SU-DHL-6 (cell line): Measurements from ENCODE around the gene COL1A2.

Experiments
- H2AFZ ChIP-seq: fragments of 200-600 bp; sonication (generic); 2 replicates; pipeline ENCODE4 v1.6.1; 2014; ENCODE audit warnings: low read depth, mild to moderate bottlenecking, moderate library complexity, mixed read lengths, antibody characterized with exemption, low read length; ENCODE audit not compliant: severe bottlenecking
- H3F3A ChIP-seq: fragments of 200-600 bp; shearing (Covaris generic); 2 replicates; pipeline ENCODE4 v1.6.0; 2016; ENCODE audit warnings: antibody characterized with exemption, mild to moderate bottlenecking; ENCODE audit not compliant: insufficient read depth
- H3K27ac ChIP-seq: fragments of 200-600 bp; sonication (generic); 2 replicates; pipeline ENCODE4 v1.5.1; 2016; ENCODE audit warnings: low read depth, mild to moderate bottlenecking, low read length, moderate library complexity, mixed read lengths
- H3K27me3 ChIP-seq: fragments of 200-600 bp; sonication (generic), shearing (Covaris generic); 2 replicates; pipeline ENCODE4 v1.6.0; 2014; ENCODE audit warnings: mild to moderate bottlenecking, low read length
- H3K36me3 ChIP-seq: fragments of 200-600 bp; sonication (generic); 2 replicates; pipeline ENCODE4 v1.6.1; 2014; ENCODE audit warnings: mild to moderate bottlenecking, low read length, mixed read lengths
- H3K4me2 ChIP-seq: fragments of 300-600, 200-600 bp; shearing (Covaris generic), sonication (generic); 2 replicates; pipeline ENCODE4 v1.6.0; 2014; ENCODE audit warnings: low read length, low read depth, mild to moderate bottlenecking; ENCODE audit not compliant: poor library complexity, severe bottlenecking
- H3K4me3 ChIP-seq: fragments of 200-600 bp; sonication (generic); 2 replicates; pipeline ENCODE4 v1.5.1; 2014; ENCODE audit warnings: antibody characterized with exemption, low read length, mild to moderate bottlenecking, mixed read lengths; ENCODE audit not compliant: insufficient read depth, poor library complexity, severe bottlenecking
- H3K79me2 ChIP-seq: fragments of 200-600 bp; sonication (generic); 2 replicates; pipeline ENCODE4 v1.6.1; 2014; ENCODE audit warnings: mild to moderate bottlenecking, low read length, moderate library complexity; ENCODE audit not compliant: insufficient read depth
- H3K9ac ChIP-seq: fragments of 200-600 bp; sonication (generic); 2 replicates; pipeline ENCODE4 v1.7.0; 2014; ENCODE audit warnings: mild to moderate bottlenecking, low read length
- H3K9me2 ChIP-seq: fragments of 200-600 bp; sonication (generic); replicated peaks from 2 replicates; pipeline ENCODE4 v1.6.1; 2014; ENCODE audit warnings: low read length; ENCODE audit not compliant: insufficient read depth
- H3K9me3 ChIP-seq: fragments of 200-600 bp; sonication (generic); 2 replicates; pipeline ENCODE4 v1.6.1; 2014; ENCODE audit warnings: low read length, mixed read lengths; ENCODE audit not compliant: insufficient read depth
- H4K20me1 ChIP-seq: fragments of 200-600 bp; sonication (generic); 2 replicates; pipeline ENCODE4 v1.6.1; 2014; ENCODE audit warnings: low read depth, mild to moderate bottlenecking, antibody characterized with exemption, low read length, moderate library complexity, mixed read lengths
- EZH2phosphoT487 ChIP-seq: fragments of 200-600 bp; sonication (generic), shearing (Covaris generic); conservative IDR thresholded peaks from 2 replicates; pipeline ENCODE4 v1.6.1; 2018; ENCODE audit warnings: mild to moderate bottlenecking, antibody characterized with exemption, low read length, moderate library complexity, mixed read lengths
- TF ChIP-seq, protein P1 (sequence below): fragments of 200-600 bp; sonication (generic); IDR thresholded peaks from one replicate; pipeline ENCODE4 v1.5.1; 2017; ENCODE audit warnings: antibody characterized with exemption, mild to moderate bottlenecking, low read length, moderate library complexity; ENCODE audit not compliant: insufficient read depth, poor library complexity, severe bottlenecking

Gene COL1A2

DNA sequence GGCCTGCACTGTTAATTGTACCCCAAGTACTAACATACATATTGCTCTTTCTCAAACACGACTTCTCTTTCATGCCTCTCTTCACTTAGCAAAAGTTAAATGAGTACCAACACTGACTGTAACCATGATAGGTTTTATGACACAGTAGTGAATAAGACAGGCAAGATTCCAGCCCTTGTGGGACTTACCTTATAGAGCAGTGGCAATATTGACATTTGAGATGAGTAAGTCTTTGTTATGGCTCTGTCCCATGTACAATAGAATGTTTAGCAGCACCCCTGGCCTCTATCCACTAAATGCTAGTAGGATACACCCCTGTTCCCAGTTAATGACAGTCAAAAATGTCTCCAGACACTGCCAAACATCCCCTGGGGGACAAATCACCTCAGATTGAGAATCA, 11.9 kb upstream of the COL1A2 start:
- no peaks in the 10 kb centered on the region for H4K20me1 ChIP-seq
- H3K9ac ChIP-seq, result no peak overlapping the region
- H3F3A ChIP-seq, result no peaks in the 10 kb centered on the region
- no peak overlapping the region for H3K27ac ChIP-seq
- no peak overlapping the region for H3K4me3 ChIP-seq
- TF ChIP-seq, protein P1, sequence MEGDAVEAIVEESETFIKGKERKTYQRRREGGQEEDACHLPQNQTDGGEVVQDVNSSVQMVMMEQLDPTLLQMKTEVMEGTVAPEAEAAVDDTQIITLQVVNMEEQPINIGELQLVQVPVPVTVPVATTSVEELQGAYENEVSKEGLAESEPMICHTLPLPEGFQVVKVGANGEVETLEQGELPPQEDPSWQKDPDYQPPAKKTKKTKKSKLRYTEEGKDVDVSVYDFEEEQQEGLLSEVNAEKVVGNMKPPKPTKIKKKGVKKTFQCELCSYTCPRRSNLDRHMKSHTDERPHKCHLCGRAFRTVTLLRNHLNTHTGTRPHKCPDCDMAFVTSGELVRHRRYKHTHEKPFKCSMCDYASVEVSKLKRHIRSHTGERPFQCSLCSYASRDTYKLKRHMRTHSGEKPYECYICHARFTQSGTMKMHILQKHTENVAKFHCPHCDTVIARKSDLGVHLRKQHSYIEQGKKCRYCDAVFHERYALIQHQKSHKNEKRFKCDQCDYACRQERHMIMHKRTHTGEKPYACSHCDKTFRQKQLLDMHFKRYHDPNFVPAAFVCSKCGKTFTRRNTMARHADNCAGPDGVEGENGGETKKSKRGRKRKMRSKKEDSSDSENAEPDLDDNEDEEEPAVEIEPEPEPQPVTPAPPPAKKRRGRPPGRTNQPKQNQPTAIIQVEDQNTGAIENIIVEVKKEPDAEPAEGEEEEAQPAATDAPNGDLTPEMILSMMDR, result no peak
- TF ChIP-seq EZH2phosphoT487, result no peak
- no peaks in the 10 kb centered on the region for H3K9me3 ChIP-seq
- H3K4me2 ChIP-seq, result no peak overlapping the region
- H2AFZ ChIP-seq, result no peak overlapping the region
- H3K27me3 ChIP-seq, result no peaks in the 10 kb centered on the region
- H3K9me2 ChIP-seq, result no peaks in the 10 kb centered on the region
- H3K79me2 ChIP-seq, result no peaks in the 10 kb centered on the region
- H3K36me3 ChIP-seq, result no peaks in the 10 kb centered on the region

- TF ChIP-seq, protein P1, result no peak
- no peak for TF ChIP-seq EZH2phosphoT487
- Histone ChIP-seq H3K79me2 (no peaks in the 10 kb centered on the region), H3K27me3 (no peaks in the 10 kb centered on the region), H3K4me2 (no peak overlapping the region), H4K20me1 (no peaks in the 10 kb centered on the region), H3F3A (no peaks in the 10 kb centered on the region), H3K4me3 (no peak overlapping the region), H3K36me3 (no peaks in the 10 kb centered on the region), H3K27ac (no peak overlapping the region), H3K9me2 (no peaks in the 10 kb centered on the region), H3K9ac (no peak overlapping the region), H2AFZ (no peak overlapping the region), H3K9me3 (no peaks in the 10 kb centered on the region)
Observed at GRCh38 chr7:94384315-94384714, 10.4 kb upstream of the COL1A2 start.

- no peak overlapping the region for H3K4me3 ChIP-seq
- H3K4me2 ChIP-seq, result no peak overlapping the region
- H3K9ac ChIP-seq, result no peak overlapping the region
- H3K36me3 ChIP-seq, result no peaks in the 10 kb centered on the region
- H2AFZ ChIP-seq, result no peak overlapping the region
- H3K9me3 ChIP-seq, result no peaks in the 10 kb centered on the region
- H3K27me3 ChIP-seq, result no peaks in the 10 kb centered on the region
- no peaks in the 10 kb centered on the region for H3F3A ChIP-seq
- H4K20me1 ChIP-seq, result no peaks in the 10 kb centered on the region
- TF ChIP-seq, protein P1, result no peak
- no peak for TF ChIP-seq EZH2phosphoT487
- H3K27ac ChIP-seq, result no peak overlapping the region
- no peaks in the 10 kb centered on the region for H3K79me2 ChIP-seq
- no peaks in the 10 kb centered on the region for H3K9me2 ChIP-seq
Observed at GRCh38 chr7:94386416-94386815, 8.3 kb upstream of the COL1A2 start.
